Activated CD4-positive, alpha-beta T cell treated with anti-CD3 and anti-CD28 coated beads for 24 hours (primary cell): ENCODE results near the gene MPST.

Source experiments
- DNase-seq, 2 donors: peaks; one replicate each; pipeline ENCODE4 v3.0.0-alpha.2; 2020; ENCODE audit warnings: low read depth in 2 of 2

The MPST gene

DNA sequence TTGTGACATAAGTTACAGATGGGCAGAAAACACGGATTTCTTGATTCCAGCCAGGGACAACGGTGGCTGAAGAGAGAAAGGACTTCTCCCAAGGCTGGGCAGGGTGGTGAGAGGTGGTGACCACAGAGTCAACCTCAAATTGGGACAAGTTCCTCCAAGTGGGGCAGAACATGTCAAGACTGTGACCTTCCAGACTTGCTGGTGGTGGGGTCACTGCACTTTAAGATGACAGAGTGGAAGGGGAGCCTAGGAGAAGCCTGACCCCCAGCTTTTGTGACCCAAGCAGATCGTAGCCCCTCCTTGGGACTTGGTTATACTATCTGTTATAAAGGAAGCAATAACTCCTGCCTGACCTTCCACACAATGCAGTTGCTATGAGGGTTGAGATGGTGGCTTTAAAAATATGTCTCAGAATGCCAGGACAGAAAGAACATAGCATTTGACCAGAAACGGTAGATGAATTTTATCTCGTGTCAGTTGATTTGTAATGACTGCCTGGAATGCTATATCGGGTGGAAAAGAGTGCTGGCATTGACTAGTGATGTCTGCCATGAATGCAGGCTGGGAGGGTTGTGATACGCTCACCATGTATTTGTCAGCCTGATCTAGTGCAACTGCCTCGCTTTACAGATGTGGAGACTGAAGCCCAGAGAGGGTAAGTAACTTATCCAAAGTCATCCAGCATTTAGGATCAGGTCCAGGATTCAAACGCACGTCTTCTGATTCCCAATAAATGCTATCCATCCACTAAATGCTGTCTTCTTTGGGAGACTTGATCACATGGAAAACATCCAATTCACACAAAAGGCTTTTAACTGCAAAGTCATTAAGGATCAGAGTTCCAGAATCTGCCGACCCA lies 18.6 kb upstream of the MPST start:
- no peak for DNase-seq

DNA sequence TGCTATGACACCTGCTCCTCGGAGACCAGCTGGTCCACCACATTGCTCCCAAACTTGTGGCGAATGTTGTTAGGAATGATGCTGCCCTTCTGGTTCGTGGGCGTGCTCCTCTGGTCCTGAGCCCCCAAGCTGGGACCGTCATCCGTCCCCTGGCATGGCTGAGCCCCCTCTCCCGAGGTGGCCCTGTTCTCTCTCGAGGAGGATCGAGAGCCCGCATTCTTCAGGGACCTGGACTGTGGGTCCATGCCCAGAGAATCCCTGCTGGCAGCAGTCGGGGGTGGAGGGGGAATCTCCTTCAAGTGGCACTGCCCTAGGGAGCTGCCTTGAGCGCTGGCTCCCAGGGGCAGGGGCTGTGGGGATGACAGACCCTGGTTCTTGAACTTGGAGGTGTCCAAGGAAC lies 17.7 kb upstream of the MPST start:
- DNase-seq = no peak

DNA sequence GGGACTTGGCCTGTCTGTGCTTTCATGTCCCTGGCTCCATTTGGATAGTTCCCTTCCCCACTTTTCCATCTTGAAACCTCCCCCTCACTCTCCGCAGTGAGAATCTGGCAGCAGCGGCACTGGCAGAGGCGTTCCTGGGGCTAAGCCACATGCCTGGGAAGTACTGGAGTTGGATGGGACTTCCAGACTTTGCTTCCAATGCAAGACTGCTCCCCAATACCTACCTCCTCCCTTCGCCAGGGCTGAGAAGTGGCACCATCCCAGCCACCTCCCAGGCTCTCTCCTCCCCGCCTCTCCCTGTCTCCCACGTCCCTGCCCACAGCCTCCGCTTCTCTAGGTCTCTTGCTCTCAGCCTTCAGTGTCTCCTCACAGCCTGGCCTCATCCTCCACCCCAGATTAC lies 16.9 kb upstream of the MPST start:
- DNase-seq = no peak

DNA sequence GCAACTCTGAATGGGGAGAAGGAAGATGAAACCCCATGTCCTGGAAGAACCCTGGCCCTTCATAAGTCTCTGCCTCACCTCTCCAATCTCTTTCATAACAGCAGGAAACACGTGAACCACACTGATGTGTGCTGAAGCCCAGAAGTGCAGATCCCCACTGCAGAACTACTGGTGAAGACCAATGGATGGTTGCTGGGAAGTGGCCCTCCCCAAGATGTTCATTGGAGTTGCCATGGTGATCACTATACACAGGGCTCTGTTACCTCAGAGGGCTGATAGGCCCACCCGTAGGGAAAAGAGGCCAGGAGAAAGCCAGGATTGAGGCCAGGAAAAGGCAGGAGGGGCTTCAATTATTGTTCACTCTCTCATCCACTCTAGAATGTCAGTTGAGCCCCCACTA lies 11.9 kb upstream of the MPST start:
- DNase-seq = no peak

DNA sequence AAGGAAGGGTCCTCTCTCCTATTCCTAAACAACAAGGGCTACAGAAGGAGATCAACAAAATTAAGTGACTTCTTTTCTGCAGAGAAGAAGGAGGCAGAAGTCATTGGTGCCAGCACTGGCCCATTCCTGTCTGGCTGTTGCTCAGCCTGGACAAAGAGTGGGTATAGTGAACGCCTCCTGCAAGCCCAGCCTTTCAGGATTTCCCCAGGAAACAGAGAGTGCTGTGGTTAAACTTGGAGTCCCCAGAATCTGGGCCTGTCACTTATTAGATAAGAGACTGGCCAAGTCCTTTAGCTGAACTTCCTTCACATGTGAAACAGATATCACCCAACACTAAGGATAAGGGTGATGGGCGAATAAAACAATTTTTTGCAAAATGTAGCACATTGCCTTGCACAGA lies 11.2 kb upstream of the MPST start:
- DNase-seq = no peak

DNA sequence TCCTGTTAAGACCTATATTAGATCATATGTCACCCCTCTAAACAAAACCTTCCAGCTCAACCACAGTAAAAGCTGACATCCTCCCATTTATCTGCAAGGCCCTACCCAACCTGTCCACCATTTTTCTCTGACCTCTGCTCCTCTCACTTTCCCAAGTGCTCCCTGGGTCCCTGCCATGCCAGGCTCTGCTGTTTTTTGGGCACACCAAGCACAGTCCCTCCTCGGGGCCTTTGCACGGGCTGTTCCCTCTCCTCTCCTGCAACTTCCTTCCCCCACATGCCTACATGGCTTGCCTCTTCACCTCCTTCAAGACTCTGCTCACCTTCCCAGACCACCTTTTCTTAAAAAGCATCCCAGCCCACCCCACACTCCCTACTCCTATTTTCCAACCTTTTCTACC lies 10.1 kb upstream of the MPST start:
- no peak for DNase-seq

DNA sequence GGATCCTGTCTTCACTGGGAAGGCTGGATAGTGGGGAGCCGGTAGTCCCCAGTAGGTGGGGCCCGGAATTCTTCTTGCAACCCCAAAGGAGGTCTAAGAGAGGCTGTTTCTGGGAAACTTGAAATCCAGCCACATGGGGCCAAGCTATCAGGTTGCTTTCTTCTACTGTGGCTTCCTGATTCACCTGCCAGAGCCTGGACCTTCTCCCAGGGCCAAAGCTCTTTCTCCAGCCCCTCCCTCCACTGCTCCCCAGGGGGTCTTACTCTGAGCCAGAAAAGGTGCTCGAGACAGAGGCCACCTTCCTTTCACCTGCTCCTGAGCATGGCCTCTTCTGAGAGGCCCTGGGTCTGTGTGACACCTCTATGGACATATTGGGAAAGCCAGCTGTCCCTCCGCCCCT lies 9.4 kb upstream of the MPST start:
- DNase-seq = no peak

DNA sequence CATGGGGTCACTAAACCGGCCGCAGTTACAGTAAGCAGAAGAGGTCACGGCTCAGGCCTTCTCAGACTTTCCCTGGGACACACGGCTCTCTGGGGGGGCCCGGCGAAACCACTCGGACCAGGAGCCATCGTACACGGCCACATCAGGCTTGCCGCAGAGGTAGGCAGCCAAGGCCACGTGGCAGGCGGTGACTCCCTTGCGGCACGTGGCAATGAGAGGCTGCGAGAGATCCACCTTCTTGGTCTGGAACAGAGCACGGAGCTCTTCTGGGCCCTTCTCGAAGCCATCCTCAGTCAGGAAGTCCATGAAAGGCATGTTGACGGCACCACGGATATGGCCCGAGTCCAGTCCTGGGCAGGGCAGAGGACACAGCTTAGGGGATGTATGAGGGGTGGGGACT lies 8.6 kb upstream of the MPST start:
- no peak for DNase-seq

DNA sequence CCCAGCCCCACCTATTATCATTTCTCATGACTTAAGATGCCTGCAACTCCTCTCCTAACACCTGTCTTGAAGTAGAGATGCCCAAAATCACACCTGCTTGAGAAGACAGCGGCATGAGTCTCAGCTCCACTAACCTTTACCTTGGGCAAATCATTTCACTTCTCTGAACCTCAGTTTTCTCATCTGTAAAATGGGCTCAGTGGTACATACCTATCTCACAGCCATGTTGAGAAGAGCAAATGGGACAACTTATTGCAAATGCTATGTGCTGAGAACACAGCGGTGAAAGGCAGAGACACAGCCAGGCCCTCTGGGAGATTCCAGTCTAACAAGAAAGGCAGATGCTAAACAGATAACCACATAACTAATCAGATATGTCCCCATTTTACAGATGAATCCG lies 8.1 kb upstream of the MPST start:
- no peak for DNase-seq

DNA sequence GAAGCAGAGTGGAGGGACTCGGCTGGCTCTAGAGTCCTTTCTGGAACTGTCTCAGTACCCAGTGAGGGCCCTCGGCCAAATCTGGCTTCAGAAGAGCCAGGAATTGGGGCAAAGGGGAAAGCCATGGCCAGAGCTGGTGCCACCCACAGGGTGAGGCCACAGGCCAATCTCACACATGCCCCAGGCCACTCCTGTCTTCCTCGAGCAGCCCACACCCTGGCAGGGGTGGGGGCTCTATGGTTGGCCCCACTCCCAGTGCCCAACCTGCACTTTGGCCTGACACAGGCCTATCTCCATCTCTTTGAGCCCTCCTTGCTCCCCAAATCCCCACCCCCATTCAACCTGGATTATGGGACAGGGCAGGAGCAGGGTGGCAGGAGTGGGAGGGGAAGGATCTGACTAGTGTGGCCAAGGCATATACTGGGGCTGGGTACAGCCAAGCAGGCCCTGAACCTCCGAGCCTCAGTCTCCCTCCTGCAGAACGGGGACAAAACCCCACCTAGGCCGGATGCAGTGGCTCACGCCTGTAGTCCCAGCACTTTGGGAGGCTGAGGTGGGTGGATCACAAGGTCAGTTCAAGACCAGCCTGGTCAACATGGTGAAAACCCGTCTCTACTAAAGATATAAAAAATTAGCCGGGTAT lies 7.2 kb upstream of the MPST start:
- no peak for DNase-seq

DNA sequence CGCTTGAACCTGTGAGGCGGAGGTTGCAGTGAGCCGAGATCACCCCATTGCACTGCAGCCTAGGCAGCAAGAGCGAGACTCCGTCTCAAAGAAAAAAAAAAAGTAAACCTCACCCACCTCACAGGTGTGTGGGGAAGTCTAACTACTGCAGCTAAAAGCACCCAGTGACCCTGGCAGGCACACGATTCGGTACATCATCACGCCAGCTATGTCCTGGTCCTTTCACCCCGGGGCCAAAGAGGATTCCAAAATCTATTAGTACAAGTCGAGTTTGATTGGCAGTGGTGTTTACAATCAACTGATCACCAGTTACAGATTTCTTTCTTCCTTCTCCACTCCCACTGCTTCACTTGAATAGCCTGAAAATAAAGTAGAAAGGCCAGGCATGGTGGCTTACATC lies 6.6 kb upstream of the MPST start:
- DNase-seq = no peak

DNA sequence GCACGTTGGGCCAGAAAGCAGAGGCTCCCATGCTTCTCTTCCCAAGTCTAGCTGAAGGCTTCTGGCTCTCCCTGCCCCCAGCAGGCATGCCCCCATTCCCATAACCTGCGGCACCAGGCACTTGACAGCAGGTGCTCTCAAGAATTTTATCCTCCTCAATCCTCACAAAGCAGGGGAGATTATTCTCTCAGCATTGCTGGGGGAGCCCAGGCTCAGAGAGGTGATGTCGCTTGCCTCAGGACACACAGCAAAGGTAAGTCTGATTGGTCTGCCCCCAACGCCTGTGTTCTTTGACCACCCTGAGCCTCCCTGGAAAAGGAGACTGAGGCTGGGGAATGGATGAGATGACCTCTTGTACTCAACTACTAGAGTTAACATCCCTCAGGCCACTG lies 5.1 kb upstream of the MPST start:
- DNase-seq = no peak

DNA sequence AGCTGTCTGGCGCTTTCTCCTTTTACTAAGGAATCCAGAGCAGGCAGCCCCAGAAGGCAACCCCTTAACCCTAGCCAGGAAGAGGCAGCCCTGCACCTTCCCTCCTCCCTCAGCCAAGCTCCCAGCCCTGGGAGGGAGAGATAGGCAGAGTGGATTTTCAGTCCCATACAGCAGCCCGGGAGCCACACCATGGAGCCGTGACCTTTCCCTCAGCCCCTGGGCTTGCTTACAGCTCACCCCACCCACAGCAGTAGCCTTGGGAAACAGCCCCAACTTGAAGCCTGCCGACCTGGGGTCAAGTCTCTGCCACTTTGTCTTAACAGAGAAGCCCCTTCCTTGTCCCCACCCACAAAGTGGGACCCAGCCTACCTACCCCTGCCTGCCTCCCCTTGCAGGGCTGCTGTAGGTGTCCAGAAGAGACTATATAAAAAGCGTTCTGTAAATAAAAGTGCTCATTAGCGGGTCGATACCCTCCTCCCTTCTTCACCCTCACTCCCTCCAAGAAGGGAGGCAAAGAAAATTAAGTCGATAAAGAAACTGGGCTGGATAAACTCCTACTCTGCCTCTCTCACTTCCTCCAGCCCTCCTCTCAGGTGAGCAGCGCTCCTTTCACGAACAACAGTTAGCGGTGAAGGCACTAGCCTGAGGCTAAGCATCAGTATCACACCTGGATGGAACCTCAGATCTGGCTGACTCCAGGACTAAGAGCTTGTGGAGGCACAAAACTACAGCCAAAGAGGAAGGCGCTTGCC lies 4.5 kb upstream of the MPST start:
- no peak for DNase-seq

DNA sequence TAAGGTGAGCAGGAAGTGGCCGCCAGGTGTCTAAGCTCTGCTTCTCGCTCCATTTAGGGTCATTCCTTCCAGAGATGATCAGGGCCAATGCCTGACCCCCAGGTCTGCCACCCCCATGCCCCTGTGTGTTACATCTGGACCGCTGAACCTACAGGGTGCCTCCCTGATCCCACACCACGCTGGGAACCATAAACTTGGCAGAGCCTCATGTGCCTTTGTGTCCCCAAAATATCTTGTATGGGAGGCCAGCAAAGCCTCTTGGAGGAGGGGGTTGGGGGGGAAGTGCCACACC lies 4.0 kb upstream of the MPST start:
- DNase-seq = no peak

DNA sequence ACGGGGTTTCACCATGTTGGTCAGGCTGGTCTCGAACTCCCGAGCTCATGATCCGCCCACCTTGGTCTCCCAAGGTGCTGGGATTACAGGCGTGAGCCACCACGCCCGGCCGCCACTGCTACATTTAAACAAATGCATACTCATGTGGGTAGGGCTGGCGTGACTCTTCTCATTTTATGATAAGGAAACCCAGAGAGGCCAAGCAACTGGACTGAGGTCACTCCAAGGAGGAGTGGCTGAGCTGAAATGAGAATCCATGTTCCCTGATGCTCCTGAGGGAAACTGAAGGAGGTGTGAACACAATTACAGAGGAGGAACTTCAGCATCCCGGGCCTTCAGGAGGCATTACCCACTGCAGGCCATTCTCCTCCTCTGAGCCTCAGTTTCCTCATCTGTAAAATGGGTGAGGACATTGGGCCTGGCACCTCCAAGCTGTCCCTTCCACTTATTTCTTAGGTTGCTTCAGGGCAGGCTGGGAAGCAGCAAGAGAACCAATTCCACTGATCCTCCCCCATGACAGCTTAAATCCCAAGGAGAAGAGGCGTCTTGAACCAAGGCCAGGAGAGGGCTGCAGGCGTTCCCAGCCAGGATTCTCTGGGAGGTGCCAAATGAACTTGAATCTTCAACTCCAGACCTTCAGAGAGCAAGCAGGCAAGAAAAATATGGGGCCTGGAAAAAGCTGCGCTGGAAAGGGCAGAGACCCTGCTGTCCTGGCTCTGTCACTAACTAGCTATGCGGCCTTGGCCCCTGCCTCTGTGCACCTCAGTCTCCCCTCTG lies 3.2 kb upstream of the MPST start:
- DNase-seq = no peak

DNA sequence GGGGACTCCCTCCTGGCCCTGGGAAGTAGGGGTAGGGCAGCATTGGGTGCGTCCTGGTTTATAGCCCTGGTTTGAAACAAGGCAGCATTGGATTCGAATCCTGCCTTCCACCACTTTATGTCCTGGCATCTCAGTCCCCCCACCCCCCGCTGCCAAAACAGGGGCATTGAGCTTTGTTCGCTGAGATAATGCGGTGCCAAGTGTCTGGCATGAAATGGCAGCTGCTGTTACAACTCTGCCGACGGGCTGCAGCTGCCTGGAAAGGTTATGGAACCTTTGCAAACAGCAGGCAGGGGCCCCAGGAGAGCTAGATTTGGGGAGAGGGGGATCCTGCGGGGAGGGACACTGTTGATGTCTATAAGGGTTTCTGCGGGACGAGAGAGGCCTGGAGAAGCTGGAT lies 2.2 kb upstream of the MPST start:
- DNase-seq = no peak

DNA sequence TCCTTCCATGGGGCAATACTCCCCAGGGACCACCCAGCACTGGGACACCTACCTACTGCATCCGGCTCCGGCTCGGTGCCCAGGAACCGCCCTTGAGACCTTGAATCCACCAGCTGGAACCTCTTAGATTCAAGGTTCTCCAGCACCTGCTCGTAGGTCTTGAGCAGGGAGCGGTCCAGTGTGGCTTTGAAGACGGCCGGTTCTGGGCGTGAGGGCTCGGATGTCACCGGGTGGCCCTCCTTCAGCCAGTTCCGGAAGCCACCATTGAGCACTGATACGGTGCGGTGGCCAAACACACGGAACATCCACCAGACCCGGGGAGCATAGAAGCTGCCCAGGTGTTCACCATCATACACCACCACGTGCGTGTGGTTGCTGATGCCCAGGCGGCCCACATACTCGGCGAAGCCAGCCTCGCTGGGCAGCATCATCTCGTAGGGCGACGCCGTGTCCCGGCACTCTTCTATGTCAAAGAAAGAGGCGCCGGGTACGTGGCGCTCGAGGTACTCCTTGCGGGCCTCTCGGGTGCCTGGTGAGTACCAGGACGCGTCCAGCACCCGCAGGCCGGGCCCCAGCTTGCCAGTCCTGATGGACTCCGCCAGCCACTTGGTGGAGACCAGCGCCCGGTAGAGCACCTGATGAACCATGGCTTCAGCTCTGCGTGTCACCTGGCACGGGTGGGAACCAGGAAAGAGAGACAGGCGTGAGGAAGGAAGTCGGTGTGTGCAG lies 1.3 kb upstream of the MPST start:
- DNase-seq = no peak

DNA sequence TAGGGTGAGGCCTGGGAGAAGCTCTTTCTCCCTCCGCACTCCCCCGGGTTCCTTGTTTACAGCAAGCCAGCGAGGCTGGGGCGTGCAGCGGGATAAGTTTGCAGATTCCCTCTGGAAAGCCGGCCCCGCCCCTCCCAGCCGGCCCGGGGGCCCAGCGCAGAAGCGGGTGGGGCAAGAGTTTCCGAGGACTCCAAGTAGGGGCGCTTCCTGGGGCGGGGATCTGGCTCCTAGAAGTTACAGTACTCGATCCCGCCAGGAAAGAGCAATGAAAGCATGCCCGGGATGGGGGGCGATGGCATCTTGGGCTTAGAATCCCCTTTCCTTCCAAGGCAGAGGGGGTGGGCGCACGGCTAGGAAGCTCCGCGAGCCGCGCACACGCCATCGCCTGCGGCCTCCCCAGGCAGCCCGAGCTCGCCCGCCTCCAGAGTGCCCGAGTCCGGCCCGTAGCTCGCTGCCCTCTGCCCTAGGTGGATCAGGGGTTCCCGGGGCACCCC lies 680 bp upstream of the MPST start:
- DNase-seq = no peak

DNA sequence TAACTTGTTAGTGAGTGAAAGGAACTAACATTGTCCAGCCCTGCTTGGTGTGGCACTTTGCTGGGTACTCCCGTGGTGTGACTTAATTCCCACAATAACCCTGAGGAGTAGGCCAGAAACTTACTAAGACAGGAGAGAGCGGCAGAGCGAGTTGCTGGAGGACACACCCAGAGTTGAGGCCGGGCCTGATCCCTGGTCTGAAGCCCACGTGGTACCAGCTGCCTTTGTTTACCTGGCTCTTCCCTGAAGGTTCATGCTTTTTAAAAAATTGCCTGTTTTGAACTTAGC lies 594 bp downstream of the MPST start:
- DNase-seq = no peak

DNA sequence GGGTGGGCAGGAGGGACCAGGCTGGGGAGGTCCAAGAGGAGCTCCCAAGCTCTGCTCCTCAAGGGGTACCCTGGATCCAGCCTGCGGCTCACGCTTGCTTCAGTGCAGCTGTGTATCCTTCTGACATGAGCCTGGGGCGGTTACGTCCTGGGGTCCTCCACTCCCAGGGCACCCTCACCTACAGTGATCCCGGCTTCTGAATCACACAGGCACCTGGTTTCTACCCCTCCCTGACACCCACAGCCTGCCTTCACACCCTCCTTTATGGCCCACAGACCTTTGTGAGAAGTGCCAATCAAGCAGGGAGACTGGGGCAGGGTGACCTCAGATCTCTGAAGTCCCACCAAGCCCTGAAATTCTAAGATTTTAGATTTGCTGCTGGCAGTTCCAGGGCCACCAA lies 1.5 kb downstream of the MPST start:
- no peak for DNase-seq

DNA sequence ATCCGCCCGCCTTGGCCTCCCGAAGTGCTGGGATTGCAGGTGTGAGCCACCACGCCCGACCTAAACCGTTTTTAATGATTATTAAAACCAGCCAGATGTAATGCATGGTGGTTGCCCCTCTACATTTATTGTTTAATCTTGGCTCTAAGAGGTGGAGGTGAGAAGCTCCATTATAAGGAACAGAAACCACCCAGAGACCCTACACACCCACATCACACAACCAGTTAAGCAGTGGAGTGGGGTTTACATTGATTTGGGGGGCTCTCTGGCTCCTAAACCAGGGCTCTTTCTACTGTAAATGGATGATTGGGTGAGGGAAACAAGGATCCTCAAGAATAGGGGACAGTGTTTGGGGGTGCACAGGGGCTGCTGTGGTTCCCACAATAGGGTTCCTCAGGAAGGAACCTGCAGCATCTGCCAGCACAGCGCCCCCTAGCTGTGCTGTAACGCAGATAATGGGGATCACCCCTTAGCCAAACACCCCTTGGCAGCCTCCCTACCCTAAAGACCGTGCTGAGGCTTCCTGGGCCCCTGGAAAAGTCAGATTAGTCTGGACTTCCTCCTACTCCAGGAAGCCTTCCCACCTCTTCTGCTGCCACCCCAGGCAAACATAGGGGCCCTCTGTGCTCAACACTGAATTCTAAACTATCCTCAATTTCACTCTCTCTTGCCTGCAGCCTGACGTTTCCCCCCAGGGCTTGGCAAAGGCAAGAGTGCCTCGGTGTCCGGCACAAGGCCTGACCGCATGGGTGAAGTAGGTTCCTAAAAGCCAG lies 2.4 kb downstream of the MPST start:
- peak; percentile 35 to 47 for DNase-seq
